ENCODE measurements around the gene PCA3.

The PCA3 gene

GRCh38 chr9:76827296-76828080 is 63.2 kb downstream of the PCA3 start:
- DNase-seq (ENCODE audit: low spot score): no peak

GRCh38 chr9:76828447-76828846 is 64.2 kb downstream of the PCA3 start:
- DNase-seq (ENCODE audit: low spot score): no peak

- DNase-seq (ENCODE audit: low spot score): no peak
Observed at GRCh38 chr9:76835571-76836283, 71.5 kb downstream of the PCA3 start.
